Endodermal cell (in vitro differentiated cells): ENCODE data around the gene SEPTIN12. TPM values are rescaled to one million over a fixed set of nuclear protein-coding genes. Genes with fewer than 3 reads are reported as not detected.
A peak's percentile ranks its signal among the peaks of the same experiment; 100 is the strongest.

ENCODE experiments used
- DNase-seq: peaks from one replicate; pipeline ENCODE4 v3.0.0-alpha.2; 2017
- H3K27ac ChIP-seq: 2 replicates; pipeline ENCODE4 v1.5.1; 2013; ENCODE audit warnings: mild to moderate bottlenecking, low read depth, low read length, moderate library complexity
- H3K27me3 ChIP-seq: 2 replicates; pipeline ENCODE4 v1.6.1; 2013; ENCODE audit warnings: mild to moderate bottlenecking, low read length, moderate library complexity; ENCODE audit not compliant: insufficient read depth, control insufficient read depth, poor library complexity, severe bottlenecking
- H3K36me3 ChIP-seq: 2 replicates; pipeline ENCODE4 v1.7.0; 2013; ENCODE audit warnings: mild to moderate bottlenecking, low read length, moderate library complexity; ENCODE audit not compliant: control insufficient read depth, insufficient read depth
- H3K4me1 ChIP-seq: one replicate; pipeline ENCODE4 v1.7.0; 2013; ENCODE audit warnings: low read length; ENCODE audit not compliant: control insufficient read depth, insufficient read depth
- H3K4me3 ChIP-seq: 2 replicates; pipeline ENCODE4 v1.5.1; 2013; ENCODE audit warnings: mild to moderate bottlenecking, low read length, moderate library complexity
- H3K9ac ChIP-seq: 2 replicates; pipeline ENCODE4 v1.6.1; 2013; ENCODE audit warnings: mild to moderate bottlenecking, low read length, moderate library complexity; ENCODE audit not compliant: poor library complexity, severe bottlenecking; ENCODE audit errors: extremely low read depth
- H3K9me3 ChIP-seq: 2 replicates; pipeline ENCODE4 v1.6.1; 2013; ENCODE audit warnings: mild to moderate bottlenecking, low read length, moderate library complexity; ENCODE audit not compliant: control insufficient read depth
- H3K27ac Mint-ChIP-seq: 2 replicates; pipeline ENCODE4 v1.8.0; 2020; ENCODE audit warnings: mixed read lengths
- H3K27me3 Mint-ChIP-seq: 2 replicates; pipeline ENCODE4 v1.8.0; 2021; ENCODE audit warnings: mild to moderate bottlenecking, mixed read lengths; ENCODE audit not compliant: insufficient read depth
- H3K36me3 Mint-ChIP-seq: 2 replicates; pipeline ENCODE4 v1.8.0; 2020; ENCODE audit warnings: low read depth, mixed read lengths
- H3K4me1 Mint-ChIP-seq: 2 replicates; pipeline ENCODE4 v1.8.0; 2020; ENCODE audit warnings: mixed read lengths
- H3K4me3 Mint-ChIP-seq: 2 replicates; pipeline ENCODE4 v1.8.0; 2020; ENCODE audit warnings: mild to moderate bottlenecking, moderate library complexity, mixed read lengths
- H3K9me3 Mint-ChIP-seq: 2 replicates; pipeline ENCODE4 v1.8.0; 2020; ENCODE audit warnings: mild to moderate bottlenecking, mixed read lengths
- WGBS, 2 experiments: methylation state at CpG; one replicate each; pipeline versions ENCODE4 v1.1.5 to v1.1.7; 2013; ENCODE audit warnings: missing lambda C conversion rate in 2 of 2, mixed read lengths in 1 of 2; ENCODE audit not compliant: insufficient coverage in 1 of 2, insufficient read length in 1 of 2; 5-methylcytosine and 5-hydroxymethylcytosine counted together
- total RNA-seq, 2 donors: library from RNA; stranded (reverse); fragmentation: NEBNext Ultra II Directional in 1 of 2; extraction: Animal tissue kit (Norgen Biotek cat#: 25700) in 1 of 2; gene quantifications; 2 replicates in 1 of 2; 3 replicates in 1 of 2; pipeline ENCODE4 v1.2.1, GENCODE V29; 2021
- TF ChIP-seq, protein P1 (sequence below): fragments of 200-600 bp; sonication (generic); conservative IDR thresholded peaks from 2 replicates; pipeline ENCODE4 v1.5.0; 2021; ENCODE audit warnings: antibody characterized with exemption, mild to moderate bottlenecking

SEPTIN12 gene
- total RNA-seq, 2 donors from 2014 or later = 0.40 to 0.73 TPM

DNA sequence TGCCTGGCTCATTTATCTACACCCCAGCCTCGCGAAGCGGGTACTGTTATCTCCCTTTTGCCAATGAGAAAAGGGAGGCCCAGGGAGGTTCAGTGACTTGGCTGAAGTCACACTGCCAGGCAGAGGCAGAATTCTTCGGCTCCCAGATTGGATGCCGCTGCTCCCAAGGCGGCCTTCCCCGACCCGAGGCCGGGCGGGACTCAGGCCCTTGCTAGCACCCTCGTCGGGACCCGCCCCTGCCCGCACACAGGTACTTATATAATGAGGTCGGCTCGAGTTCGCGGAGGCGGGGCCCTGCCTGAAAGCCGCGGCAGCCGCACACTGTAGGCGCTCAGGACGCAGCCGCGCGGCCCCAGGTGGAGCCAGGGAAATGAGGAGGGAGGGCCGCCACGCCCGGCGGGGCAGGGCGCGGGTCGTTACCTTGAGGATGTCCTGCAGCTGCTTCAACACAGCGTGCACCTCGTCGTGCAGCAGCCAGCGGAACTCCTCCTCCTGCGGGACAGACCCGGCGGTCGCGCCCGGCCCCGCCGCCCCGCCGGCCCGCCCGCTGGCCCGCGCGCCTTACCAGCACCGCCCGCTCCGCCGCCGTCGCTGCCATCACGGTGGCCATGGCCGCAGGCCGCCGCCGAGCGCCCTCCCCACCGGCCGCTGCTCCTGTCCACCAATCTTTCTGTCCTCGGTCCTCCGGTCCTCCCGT is 14.0 kb upstream of the SEPTIN12 start, which contains the start of gene ROGDI:
TSS of gene ROGDI (minus strand) at position 672 of the 697 bp plus-strand sequence. CDS start at position 610, 62 bp downstream.
- no peaks in the 10 kb centered on the region for H3K9me3 Mint-ChIP-seq
- peaks cover 9% of the 10 kb centered on the region for H3K4me1 Mint-ChIP-seq
- Histone ChIP-seq H3K36me3 (peaks cover 19% of the 10 kb centered on the region), H3K4me1 (peaks cover 9% of the 10 kb centered on the region), H3K9ac (peak within 1 kb of the TSS; percentile 64), H3K4me3 (peak within 1 kb of the TSS; percentile 90), H3K27ac (peak within 1 kb of the TSS; percentile 81), H3K9me3 (no peaks in the 10 kb centered on the region), H3K27me3 (no peaks in the 10 kb centered on the region)
- H3K27ac Mint-ChIP-seq = peak within 1 kb of the TSS; percentile 86
- no peaks in the 10 kb centered on the region for H3K27me3 Mint-ChIP-seq
- H3K36me3 Mint-ChIP-seq = peaks cover 32% of the 10 kb centered on the region
- TF ChIP-seq, protein P1, sequence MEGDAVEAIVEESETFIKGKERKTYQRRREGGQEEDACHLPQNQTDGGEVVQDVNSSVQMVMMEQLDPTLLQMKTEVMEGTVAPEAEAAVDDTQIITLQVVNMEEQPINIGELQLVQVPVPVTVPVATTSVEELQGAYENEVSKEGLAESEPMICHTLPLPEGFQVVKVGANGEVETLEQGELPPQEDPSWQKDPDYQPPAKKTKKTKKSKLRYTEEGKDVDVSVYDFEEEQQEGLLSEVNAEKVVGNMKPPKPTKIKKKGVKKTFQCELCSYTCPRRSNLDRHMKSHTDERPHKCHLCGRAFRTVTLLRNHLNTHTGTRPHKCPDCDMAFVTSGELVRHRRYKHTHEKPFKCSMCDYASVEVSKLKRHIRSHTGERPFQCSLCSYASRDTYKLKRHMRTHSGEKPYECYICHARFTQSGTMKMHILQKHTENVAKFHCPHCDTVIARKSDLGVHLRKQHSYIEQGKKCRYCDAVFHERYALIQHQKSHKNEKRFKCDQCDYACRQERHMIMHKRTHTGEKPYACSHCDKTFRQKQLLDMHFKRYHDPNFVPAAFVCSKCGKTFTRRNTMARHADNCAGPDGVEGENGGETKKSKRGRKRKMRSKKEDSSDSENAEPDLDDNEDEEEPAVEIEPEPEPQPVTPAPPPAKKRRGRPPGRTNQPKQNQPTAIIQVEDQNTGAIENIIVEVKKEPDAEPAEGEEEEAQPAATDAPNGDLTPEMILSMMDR = no peak
- H3K4me3 Mint-ChIP-seq = peak within 1 kb of the TSS; percentile 68
- DNase-seq = peak; percentile 97
- WGBS, 2 experiments = 0% methylated on average over 19 to 70 of the region's 70 CpGs

DNA sequence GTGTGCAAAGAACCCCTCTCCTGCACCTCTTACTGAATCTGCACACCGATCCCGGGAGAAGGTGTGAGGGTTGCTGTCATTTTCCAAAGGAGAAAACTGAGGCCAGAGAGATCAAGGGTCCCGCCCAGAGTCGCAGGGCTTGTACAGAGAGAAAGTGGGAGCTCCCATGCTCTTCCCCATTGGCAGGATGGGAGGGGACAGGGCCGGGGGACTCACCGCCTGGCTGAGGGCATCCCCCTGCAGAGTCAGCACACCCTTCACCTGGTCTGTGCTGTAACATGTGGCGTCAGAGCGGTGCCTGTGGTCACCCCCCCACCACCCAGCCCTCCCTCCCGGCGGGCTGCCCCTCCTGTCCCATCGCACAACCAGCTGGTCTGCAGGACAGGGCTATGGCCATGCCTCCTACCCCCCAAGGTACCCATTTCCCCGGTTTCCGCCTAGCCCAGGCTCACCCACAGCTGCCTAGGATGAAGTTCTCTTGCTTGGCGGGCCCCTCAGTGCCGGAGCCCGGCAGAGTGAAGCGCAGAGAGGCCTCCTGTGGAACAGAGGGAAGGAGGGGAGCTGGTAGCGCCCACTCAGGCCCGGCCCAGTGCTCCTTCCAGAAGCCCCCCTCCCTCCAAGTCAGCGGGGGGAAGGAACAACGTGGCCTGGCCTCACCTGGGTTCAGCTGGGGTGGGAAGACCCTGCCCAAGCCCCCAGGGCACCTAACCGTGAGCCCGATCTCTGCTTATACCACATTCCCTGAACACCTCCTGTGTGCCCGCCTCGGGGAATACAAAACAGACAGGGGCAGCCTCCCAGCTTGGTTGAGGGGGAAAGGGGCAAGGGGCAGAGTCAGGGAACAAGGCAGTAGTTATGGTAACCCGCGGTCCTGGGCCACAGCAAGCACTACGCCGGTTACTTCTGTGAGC is 13.2 kb upstream of the SEPTIN12 start:
- H3K9me3 ChIP-seq = no peaks in the 10 kb centered on the region
- H3K9ac ChIP-seq = peak overlapping the region; percentile 64
- DNase-seq = peak; percentile 59
- no peak overlapping the region for H3K27ac ChIP-seq
- TF ChIP-seq, protein P1 = no peak
- Mint-ChIP-seq H3K27me3 (no peaks in the 10 kb centered on the region), H3K4me3 (peak overlapping the region; percentile 68), H3K4me1 (peaks cover 9% of the 10 kb centered on the region), H3K36me3 (peaks cover 29% of the 10 kb centered on the region), H3K9me3 (no peaks in the 10 kb centered on the region), H3K27ac (peak overlapping the region; percentile 21)
- WGBS, 2 experiments = 53 to 56% methylated on average over 6 to 29 of the region's 29 CpGs
- H3K27me3 ChIP-seq = no peaks in the 10 kb centered on the region
- H3K36me3 ChIP-seq = peaks cover 14% of the 10 kb centered on the region
- H3K4me1 ChIP-seq = peaks cover 9% of the 10 kb centered on the region
- peak overlapping the region; percentile 90 for H3K4me3 ChIP-seq

DNA sequence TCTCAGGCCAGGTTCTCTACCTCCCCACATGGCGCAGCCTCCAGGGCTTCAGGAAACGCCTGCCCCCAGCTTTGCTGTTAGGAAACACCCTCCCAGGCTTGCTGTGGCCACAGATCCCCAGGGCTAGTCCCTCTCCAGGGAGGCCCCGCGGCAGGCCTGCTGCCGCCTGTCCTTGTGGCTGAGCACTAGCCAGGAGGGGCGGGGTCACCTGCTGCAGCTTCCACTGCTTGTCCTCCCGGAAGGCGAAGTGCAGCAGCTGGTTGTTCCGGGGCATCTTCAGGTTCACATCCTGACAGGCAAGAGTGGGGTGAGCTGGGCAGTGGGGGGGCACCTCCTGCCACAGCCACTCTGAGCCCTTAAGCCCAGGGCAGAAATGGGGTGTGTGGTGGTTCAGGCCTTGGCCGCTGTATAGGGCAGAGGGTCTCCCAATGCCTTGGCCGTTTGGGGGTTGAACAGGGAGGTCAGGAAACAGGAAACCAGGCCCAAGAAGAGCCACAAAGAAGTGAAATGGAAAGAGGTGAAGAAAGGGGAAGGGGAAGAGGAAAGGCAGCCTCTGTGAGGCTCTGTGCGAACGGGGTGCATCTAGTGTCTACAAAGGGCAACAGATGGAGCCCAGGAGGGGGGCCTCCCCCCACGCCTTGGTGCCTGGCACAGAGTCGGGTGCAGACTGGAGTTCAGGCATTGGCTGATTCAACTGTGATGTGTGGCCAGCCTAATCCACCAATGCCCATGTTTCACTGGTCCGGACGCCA is 12.3 kb upstream of the SEPTIN12 start:
- no peaks in the 10 kb centered on the region for H3K27me3 Mint-ChIP-seq
- no peak for DNase-seq
- H3K9ac ChIP-seq = no peak overlapping the region
- H3K9me3 Mint-ChIP-seq = no peaks in the 10 kb centered on the region
- H3K36me3 ChIP-seq = peaks cover 9% of the 10 kb centered on the region
- H3K4me3 Mint-ChIP-seq = peak overlapping the region; percentile 68
- H3K27ac ChIP-seq = no peak overlapping the region
- H3K4me1 Mint-ChIP-seq = peaks cover 9% of the 10 kb centered on the region
- H3K4me3 ChIP-seq = peak overlapping the region; percentile 90
- H3K4me1 ChIP-seq = peaks cover 9% of the 10 kb centered on the region
- no peaks in the 10 kb centered on the region for H3K27me3 ChIP-seq
- TF ChIP-seq, protein P1 = no peak
- WGBS, 2 experiments = 92 to 99% methylated on average over 10 to 17 of the region's 17 CpGs
- peaks cover 26% of the 10 kb centered on the region for H3K36me3 Mint-ChIP-seq
- H3K9me3 ChIP-seq = no peaks in the 10 kb centered on the region
- H3K27ac Mint-ChIP-seq = no peak overlapping the region
